ENCODE measurements around the gene PRSS50. TPM values are rescaled to one million over a fixed set of nuclear protein-coding genes. Genes with fewer than 3 reads are reported as not detected.
"Not testable (repeated sequence)": the region's sequence is repeated elsewhere in the genome, so short reads cannot be mapped to it uniquely, and the experiment has no call there.

The PRSS50 gene
- polyA plus RNA-seq, 3 donors = 0.07 to 0.20 TPM; not detected in 1

DNA sequence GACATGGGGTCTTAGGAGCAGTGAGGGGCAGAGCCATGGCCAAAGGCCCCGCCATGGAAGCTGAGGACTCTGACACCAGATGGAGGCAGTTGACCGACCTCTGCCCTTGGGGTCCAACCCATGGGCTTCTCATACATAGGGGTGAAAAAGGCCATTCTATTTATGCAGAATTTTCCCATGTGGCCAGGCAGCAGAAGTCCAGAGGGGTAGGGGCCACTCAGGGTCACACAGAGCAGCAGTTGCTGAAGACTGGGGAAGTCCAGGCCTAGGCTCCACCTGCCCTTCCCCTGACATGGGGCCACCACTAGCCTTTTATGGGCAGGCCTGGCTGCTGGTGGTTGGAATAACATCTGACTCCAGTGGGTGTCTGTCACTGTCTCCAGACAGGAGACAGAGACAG, 6.4 kb downstream of the PRSS50 start:
- H3K27ac ChIP-seq (ENCODE audit: low read depth, low read length) = no peak overlapping the region
- 88 to 100% (median 92%) methylated on average over 2 of the region's 2 CpGs for WGBS, 3 donors

DNA sequence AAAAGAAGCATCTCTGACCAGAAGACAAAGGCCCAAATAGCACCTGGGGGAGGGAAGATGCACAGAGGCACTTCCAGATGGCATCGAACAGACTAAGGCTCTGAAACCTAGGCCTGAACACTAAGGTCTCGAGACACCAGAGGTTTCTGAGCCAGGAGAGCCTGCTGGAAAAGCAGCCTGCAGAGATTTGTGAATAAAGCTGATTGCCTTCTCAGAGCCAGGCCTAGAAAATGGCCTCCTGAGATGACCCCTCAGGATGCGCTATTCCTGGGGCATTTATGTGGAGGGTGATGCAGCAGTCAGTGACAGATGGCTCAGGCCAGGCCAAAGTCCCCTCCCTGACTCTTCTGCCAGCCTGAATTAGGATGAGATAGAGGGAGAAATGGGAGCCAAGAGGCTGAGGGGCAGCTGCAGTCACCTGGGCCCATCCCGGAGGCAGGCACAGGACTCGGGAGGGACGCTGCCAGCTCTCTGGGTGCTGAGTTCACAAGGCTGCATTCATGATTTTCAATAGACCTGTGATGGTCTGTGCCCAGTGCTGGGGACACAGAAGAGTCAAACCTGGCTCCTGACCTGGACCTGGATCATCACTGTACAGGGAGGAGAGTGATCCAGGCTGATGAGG, 6.9 kb downstream of the PRSS50 start:
- no peak overlapping the region for H3K27ac ChIP-seq (ENCODE audit: low read depth, low read length)
- 91 to 97% (median 96%) methylated on average over 6 of the region's 6 CpGs for WGBS, 3 donors

DNA sequence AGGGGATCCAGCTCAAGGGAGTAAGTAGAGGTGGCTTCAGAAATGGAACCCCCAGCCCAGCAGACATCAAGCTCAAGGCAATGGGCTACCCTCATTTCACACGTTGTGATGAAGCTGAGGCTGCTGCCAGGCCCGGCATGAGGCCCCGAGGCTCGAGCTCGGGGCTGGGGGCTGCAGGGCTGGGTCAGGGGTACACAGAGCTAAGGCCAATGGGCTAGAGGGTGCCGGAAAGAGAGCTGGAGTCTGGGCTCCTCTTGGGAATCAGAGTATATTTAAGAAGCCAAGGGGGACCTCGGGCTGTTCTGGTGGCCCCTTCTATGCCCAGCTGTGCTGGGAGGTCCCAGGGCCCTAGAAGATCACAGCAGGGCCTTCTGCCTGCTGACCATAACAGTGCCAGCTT, 7.4 kb downstream of the PRSS50 start:
- WGBS, 3 donors = 76 to 94% (median 91%) methylated on average over 7 of the region's 7 CpGs
- no peak overlapping the region for H3K27ac ChIP-seq (ENCODE audit: low read depth, low read length)

DNA sequence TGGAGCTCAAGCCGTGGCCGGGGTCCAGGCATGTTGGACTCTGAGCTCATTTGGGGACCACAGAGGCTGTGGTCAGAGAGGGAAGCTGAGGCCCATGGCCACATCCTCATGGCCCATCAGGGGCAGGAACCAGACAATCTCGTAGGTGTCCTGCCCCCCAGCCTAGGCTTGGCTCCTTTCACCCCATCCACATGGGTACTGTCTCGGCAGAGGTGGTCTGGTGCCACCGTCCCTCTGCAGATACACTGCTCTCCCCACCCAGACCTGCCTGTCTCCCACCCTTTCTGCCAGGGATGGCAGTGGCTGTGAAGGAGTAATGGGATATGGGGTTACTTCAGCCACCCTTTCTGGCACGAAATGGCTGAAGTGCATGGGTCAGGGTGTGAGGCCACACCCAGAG, 7.9 kb downstream of the PRSS50 start:
- 85 to 93% (median 89%) methylated on average over 6 of the region's 6 CpGs for WGBS, 3 donors
- no peak overlapping the region for H3K27ac ChIP-seq (ENCODE audit: low read depth, low read length)

DNA sequence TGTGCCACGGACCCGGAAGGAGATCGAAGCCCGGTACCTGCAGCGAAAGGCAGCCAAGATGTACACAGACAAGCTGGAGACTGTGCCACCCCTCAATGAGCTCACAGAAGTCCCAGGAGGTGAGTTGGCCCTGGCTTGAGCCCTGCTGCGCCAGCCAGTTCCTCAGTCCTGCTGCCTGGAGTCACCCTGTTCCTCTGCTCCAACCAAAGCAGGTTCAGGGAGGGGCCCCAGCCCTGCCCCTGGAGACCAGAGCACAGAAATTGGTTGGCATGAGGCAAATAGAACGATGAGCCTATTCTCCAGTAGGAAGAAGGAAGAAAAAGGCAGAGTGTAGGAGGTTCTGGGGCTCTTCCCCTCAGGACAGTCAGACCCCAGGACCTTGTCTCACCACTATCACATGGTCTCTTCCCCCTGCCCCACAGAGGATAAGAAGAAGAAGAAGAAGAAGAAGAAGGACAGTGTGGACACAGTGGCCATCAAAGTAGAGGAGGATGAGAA, 8.5 kb downstream of the PRSS50 start:
- WGBS, 3 donors = 91 to 96% (median 92%) methylated on average over 7 of the region's 7 CpGs
- H3K27ac ChIP-seq (ENCODE audit: low read depth, low read length) = no peak overlapping the region

DNA sequence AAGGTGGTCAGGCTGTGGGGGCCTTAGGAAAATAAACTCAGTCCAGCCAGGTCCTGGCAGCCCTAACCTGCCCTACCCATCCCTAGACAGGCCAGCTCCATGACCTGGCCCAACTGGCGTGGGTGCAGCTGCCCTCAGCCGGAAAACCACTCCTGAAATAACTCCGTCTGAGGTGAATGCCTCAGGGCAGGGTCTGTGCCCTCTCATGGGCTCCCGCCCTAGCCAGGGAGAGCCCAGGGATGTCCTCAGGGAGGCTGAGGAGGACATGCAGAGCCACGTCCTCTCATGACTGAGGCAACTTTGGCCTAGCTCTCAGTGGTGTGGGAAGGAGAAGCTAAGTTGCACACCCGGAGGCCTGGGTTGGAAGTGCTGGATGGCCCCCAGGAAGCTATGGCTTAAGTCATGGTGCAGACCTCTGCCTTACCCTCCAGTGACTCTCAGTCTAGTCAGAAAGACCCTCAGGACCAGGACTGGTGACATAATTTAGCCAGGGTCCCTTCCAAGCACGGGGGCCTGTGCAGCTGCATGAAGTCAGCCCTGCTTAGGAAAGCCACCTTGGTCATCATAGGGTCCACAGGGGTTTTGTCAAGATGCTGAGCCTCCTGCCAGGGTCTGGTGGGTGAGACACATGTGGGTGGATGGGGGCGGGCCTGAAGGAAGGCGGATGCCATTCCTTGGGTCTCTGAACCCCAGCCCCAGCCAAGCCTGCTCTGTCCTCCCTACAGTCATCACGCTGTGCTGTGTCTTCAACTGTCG, 9.1 kb downstream of the PRSS50 start:
- H3K27ac ChIP-seq (ENCODE audit: low read depth, low read length) = no peak overlapping the region
- WGBS, 3 donors = 78 to 87% (median 82%) methylated on average over 11 of the region's 11 CpGs

DNA sequence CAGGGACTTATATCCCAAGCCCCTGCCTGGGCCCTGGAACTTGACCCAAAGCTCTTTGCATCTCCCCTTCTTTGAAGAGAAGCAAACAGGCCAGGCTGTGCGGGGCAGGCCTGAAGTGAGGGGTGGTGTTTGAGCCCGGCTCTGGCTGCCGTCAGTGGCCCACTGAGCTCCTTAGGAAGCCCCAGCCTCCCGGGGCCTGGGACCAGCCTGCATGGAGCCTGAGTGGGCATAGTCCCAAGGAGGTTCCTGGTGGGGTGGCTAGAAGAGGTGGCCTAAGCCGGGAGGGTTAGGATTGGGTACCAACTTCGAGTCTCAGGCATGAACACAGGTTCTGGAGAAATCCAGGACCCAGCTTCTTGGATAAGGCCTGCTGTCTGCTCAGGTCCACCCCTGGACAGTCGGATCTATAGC, 10.1 kb downstream of the PRSS50 start:
- 73 to 95% (median 93%) methylated on average over 7 of the region's 7 CpGs for WGBS, 3 donors

DNA sequence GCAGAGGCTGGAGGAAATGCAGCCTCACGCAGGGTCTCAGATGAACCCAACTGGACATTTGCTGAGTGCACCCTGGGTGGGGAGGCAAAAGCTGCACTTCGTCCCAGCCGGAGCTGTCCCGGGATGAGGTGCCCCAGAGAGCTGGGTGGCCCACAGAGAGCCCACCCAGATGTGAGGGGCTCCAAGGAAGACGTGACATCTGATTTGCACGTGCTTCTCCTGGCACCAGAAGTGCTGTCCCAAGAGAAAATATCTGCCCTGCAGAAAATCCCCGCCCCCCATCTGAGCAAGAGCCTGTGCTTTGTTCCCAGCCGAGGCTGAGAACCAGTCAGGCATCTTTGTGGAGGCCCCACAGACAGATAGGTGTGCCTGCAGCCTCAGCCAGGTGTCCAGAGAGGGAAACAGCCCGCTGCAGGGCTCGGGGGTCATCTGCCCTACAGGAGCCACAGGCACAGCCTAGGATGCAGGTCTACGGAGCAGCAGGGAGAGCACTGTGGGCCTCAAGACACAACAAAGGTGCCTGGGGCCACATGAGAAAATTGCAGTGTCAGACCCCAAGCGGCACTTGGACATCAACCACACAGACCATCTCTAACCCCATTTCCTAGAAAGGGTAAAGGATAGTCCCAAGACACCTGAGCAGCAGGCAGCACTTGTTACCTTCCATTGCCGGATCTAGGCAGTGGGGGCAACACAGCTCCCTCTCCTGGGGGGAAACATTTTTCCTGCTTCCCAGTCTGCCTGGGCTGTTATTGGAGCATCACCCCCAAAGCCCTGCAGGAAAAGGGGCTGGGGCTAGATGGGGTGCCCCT, 10.7 kb downstream of the PRSS50 start:
- 70 to 80% (median 79%) methylated on average over 13 of the region's 13 CpGs for WGBS, 3 donors
- no peak overlapping the region for H3K27ac ChIP-seq (ENCODE audit: low read depth, low read length)

More for the DNA sequence above, 10.1 kb downstream of the PRSS50 start:
- no peak overlapping the region for H3K27ac ChIP-seq (ENCODE audit: low read depth, low read length)

DNA sequence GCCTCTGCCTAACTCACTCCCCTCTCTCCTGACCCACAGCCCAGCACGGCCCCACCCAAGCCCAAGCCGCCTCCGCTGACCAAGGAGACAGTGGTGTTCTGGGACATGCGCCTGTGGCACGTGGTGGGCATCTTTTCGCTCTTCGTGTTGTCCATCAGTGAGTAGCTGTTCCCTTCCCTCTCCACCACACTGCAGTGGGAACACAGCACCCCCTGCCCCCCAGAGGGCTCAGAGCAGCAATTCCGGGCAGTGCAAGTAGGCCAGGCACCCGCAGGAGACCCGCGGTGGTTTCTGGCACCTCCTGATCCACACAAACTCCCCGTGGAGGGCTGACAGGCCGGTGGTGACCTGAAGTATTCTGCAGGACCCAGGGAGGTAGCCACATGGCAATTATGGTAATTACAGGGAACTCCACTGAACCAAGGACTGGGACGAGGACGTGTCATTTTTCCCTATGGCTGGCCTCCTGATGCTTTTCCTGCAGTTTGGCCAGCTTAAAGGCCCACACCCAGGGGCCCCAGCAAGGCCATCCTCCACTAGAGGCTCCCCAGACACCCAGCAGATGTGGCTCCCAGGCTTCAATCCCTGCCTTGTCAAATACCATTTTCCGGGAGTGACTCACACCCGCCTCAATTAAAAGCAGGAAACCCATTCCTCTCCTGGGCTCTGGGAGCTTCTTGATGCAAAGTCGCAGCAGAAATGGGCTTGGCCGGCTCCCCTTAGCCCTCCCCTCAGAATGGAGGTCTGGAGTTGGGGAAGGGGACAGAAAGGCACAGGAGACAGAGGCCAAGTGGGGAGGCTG, 11.7 kb downstream of the PRSS50 start:
- H3K27ac ChIP-seq (ENCODE audit: low read depth, low read length) = no peak overlapping the region
- WGBS, 3 donors = 70 to 74% (median 72%) methylated on average over 19 of the region's 19 CpGs

DNA sequence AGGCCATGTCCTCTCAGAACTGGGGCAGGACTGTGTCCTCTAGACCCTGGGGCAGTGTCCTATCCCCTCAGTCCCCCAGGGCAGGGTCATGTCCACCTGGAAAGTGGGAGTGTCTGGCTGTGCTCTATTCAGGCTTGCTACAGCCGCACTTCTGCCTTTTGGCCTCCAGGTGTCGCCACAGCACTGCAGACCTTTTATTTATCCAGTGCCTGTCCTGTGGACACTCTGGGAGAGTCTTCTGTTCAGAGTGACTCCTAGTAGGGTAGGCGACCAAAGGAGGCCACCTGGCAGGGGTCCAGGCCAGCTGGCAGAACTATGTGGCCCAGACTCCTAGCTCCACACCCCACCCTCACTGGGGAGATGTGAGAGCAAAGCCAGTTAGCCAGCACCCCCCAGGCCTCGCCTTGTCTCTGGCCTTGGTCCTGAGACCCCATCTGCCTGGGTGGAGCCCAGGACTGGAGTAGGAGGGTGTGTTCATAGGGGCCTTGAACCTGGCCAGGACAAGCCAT, 12.6 kb downstream of the PRSS50 start:
- 23 to 27% (median 24%) methylated on average over 4 of the region's 4 CpGs for WGBS, 3 donors
- H3K27ac ChIP-seq (ENCODE audit: low read depth, low read length) = no peak overlapping the region

DNA sequence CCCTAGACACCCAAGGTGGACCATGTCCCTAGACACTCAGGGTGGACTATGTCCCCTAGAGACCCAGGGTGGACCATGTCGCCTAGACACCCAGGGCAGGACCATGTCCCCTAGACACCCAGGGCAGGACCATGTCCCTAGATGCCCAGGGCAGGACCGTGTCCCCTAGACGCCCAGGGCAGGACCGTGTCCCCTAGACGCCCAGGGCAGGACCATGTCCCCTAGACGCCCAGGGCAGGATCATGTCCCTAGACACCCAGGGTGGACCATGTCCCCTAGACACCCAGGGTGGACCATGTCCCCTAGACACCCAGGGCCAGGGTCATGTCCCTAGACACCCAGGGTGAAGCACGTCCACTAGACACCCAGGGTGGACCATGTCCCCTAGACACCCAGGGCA, 13.3 kb downstream of the PRSS50 start:
- H3K27ac ChIP-seq (ENCODE audit: low read depth, low read length) = not testable (repeated sequence)
- WGBS, 3 donors = 28 to 45% (median 40%) methylated on average over 7 of the region's 7 CpGs

DNA sequence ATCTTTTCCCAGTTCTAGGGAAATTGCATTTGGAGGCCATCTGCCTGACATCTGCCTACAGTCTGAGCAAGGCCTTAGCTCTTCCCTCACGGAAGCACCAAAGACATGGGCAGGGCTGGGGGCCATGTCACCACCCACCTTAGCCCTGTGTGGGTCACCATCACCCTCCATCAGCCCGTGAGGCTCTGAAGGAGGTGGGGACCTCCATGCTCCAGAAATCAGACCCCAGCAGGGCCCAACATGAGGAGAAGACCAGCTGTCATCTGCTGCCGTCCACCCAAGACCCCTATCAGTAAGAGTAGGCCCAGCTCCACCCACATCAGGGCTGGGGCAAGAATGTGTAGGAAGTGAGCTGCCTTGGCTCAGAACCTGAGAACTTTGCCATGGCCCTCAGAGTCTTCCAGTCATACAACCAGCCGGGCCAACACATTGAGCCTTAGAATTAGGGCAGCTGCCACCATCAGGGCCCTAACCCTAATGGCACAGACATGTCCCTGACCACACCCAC, 14.6 kb downstream of the PRSS50 start:
- 86 to 94% (median 91%) methylated on average over 4 of the region's 4 CpGs for WGBS, 3 donors
- no peak overlapping the region for H3K27ac ChIP-seq (ENCODE audit: low read depth, low read length)

DNA sequence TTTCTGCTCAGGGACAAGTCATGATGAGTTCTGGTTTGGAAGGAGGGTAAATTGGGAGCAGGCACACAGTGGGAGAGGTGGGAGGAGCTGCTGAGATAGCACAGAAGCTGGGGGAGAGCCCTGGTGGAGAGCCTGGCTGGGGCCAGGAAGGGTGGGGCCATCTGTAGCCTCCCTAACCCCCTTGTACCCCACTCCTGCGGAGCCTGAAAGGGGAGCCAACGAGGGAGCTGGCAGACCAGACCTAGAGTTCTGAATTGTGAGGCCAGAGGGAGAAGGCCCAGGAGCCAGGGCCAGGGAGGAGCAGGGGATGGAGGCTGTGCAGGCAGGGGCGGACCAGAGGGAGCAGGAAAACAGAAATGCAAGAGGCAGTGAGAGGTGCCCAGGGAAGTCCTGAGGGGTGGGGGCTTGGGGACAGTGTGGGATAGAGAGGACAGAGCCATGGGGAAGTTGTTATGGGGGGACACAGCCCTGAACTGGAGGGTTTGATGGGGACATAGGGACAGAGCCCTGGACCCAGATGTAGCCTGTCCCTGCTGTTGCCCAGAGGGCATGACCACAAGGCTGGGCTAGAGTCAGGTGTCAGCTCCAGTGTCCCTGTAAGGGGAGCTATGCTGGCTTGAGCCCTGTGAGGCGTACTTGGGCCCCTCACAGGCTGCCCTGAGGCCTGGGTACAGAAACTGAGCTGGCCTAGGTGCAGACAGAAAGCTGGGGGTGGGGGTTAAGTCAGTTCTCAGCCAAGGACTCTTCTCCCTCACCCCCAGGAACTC, 15.2 kb downstream of the PRSS50 start:
- WGBS, 3 donors = 74 to 88% (median 79%) methylated on average over 4 of the region's 4 CpGs
- H3K27ac ChIP-seq (ENCODE audit: low read depth, low read length) = no peak overlapping the region

DNA sequence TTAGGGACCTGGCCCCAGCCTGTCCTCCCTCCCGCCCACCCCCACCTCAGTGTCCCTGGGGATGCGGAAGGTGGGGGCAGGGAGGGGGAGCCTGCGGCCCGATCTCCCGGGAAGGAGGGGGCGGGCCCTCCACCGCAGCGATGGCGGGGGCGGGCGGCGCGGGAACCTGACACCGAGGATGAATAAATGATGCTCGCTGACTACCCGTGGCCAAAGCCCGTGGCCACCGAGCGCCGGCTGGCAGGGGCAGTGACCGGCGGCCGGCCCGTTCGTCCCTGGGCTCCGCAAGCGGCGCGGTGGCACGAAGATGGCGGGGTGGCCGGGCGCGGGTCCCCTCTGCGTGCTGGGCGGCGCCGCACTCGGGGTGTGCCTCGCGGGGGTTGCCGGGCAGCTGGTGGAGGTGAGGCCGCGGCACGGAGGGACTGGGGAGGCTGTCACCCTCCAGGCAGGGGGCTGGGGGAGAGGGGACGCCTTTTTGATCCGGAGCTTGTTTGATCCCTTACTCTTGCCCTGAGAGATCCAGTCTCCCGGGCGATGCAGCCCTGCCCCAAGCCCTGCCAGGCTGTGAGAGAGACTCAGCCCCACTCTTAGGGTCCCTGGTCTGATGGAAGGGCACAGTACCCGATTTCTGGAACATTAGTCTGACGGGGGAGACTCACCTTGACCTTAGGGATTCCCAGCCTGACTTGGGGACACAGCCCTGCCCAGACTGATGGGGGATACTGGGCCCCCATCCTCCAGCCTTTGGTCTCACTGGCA, 16.3 kb downstream of the PRSS50 start, which contains the start of gene TMIE:
Gene TMIE, plus strand, starts transcription at position 212 of the 759 bp plus-strand sequence. Its CDS starts 96 bp downstream, at position 308.
- WGBS, 3 donors = 5 to 18% (median 9%) methylated on average over 34 to 50 of the region's 51 CpGs
- H3K27ac ChIP-seq (ENCODE audit: low read depth, low read length) = no peak within 1 kb of the TSS

DNA sequence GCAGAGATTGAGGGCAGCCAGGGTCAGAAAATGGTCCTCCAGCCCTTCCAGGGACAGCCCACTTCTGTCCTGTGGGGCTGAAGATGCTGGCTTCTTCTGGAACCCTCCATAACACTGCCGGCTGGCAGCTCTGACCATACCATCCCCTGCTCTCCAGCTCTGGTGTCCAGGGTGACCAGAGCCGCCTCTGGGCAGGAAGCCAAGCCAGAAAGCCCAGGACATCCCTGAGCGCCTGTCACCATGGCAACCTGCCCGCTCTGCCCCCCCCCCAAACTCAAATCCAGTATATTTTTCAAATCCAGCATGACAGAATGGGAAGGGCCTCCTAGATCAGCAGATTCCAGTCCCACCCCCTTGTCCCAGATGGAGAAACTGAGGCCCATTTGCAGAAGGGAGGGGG, 16.9 kb downstream of the PRSS50 start:
- H3K27ac ChIP-seq (ENCODE audit: low read depth, low read length) = no peak overlapping the region

DNA sequence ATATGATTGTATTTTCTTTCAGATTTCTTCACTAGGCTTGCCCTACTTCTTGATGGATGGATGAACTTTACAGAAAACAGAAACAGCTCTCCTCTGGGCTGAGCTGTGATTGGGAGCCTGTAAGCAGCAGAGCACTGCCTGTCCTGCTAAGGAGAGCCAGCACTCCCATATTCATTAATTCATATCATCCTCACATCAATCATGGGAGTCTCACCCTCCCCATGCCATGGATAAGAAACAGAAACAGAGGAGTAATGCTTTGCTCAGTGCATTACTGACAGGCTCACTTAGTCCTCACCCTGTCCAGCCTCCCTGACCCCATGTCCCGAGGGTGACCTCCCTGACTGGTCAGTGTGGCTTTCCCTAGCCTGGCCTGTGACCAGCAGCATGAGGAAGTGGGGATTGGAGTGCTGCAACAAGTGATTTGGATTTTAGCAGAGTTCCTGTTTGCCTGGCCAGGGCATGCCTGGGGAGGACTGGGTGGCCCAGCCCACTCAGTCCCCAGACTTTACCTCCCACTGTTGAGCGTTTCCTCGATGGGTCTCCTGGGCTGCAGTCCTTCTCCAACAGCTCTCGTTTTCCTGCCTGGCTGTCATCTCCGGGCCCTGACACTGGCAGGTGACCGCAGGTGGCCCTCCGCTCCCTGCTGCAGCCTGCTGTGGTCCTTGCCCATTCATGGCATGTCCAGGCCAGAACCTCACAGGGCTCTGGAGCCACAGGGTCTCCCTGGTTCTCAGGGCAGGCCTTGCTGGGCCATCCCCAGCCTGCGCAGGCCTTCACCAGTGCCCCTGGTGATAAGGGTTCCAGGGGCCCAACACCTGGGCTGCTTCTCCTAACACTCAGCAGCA, 17.8 kb downstream of the PRSS50 start:
- no peak overlapping the region for H3K27ac ChIP-seq (ENCODE audit: low read depth, low read length)
- 62 to 85% (median 72%) methylated on average over 8 of the region's 8 CpGs for WGBS, 3 donors

More for the DNA sequence above, 16.9 kb downstream of the PRSS50 start:
- 36 to 49% (median 48%) methylated on average over 4 of the region's 4 CpGs for WGBS, 3 donors

Data from adipose tissue (tissue), 3 donors.